Mononuclear cell (primary cell): ENCODE measurements around the gene C19orf85. TPM values are rescaled to one million over a fixed set of nuclear protein-coding genes. Genes with fewer than 3 reads are reported as not detected.
"Not testable (repeated sequence)": the region's sequence is repeated elsewhere in the genome, so short reads cannot be mapped to it uniquely, and the experiment has no call there.

Experiments used
- H3K27me3 ChIP-seq: 2 replicates; pipeline ENCODE4 v1.6.0; 2011; ENCODE audit warnings: low read length, control low read depth; ENCODE audit not compliant: insufficient read depth
- H3K4me1 ChIP-seq: 2 replicates; pipeline ENCODE4 v1.5.1; 2011; ENCODE audit warnings: mild to moderate bottlenecking, low read length, control low read depth; ENCODE audit not compliant: insufficient read depth
- H3K4me3 ChIP-seq: 2 replicates; pipeline ENCODE4 v1.5.1; 2011; ENCODE audit warnings: mild to moderate bottlenecking, low read length, moderate library complexity
- H3K9me3 ChIP-seq: 2 replicates; pipeline ENCODE4 v1.5.1; 2011; ENCODE audit warnings: low read depth, mild to moderate bottlenecking, control low read depth, low read length
- total RNA-seq: library from RNA; depleted of rRNA; stranded (reverse); fragments of >200 nt; gene quantifications from one replicate; pipeline ENCODE4 v1.2.3, GENCODE V29; 2012

The C19orf85 gene
- total RNA-seq, 1 donor: not detected

- no peaks in the 10 kb centered on the region for H3K9me3 ChIP-seq
- H3K4me1 ChIP-seq: peaks cover 19% of the 10 kb centered on the region
- no peaks in the 10 kb centered on the region for H3K27me3 ChIP-seq
- H3K4me3 ChIP-seq: no peak overlapping the region
Measured at GRCh38 chr19:55459950-55460657, 4.4 kb downstream of the C19orf85 start.

- Histone ChIP-seq H3K4me3 (no peak overlapping the region), H3K27me3 (no peaks in the 10 kb centered on the region), H3K9me3 (no peaks in the 10 kb centered on the region), H3K4me1 (peaks cover 19% of the 10 kb centered on the region)
Measured at GRCh38 chr19:55459551-55459949, 5.0 kb downstream of the C19orf85 start.

DNA sequence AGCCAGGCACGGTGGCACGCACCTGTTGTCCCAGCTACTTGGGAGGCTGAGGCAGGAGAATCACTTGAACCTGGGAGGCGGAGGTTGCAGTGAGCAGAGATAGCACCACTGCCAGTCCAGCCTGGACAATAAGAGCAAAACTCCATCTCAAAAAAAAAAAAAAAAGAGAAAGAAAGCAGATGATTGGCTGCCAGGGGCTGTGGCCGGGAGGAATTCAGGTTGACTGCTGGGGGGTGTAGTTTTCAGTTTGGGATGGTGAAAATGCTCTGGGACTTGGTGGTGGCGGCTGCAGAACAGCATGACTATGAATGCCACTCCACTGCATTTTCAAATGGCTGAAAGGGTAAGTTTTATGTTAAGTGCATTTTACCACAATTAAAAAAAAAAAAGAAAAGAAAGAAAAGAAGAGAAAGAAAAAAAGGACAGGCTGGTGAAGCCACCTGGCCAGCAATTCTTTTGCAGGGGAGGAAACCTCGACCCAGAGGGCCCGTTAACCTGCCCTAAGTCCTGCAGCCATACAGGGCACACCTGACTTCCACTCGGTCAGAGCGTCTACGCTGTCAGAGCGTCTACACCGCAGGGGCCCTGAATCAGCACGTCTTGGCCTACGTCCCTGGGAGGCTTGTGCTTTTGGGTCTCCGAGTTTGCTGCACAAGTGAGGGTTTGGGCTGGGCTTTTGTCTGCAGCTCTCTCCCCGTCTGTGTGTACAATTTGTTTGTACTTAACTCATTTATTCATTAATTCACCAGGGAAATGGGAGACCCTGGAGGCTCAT is 6.7 kb downstream of the C19orf85 start:
- no peaks in the 10 kb centered on the region for H3K27me3 ChIP-seq
- peaks cover 19% of the 10 kb centered on the region for H3K4me1 ChIP-seq
- H3K9me3 ChIP-seq: no peaks in the 10 kb centered on the region
- H3K4me3 ChIP-seq: no peak overlapping the region

GRCh38 chr19:55456347-55456746 is 8.2 kb downstream of the C19orf85 start:
- peaks cover 6% of the 10 kb centered on the region for H3K27me3 ChIP-seq
- H3K4me1 ChIP-seq: peaks cover 16% of the 10 kb centered on the region
- no peak overlapping the region for H3K4me3 ChIP-seq
- no peaks in the 10 kb centered on the region for H3K9me3 ChIP-seq

DNA sequence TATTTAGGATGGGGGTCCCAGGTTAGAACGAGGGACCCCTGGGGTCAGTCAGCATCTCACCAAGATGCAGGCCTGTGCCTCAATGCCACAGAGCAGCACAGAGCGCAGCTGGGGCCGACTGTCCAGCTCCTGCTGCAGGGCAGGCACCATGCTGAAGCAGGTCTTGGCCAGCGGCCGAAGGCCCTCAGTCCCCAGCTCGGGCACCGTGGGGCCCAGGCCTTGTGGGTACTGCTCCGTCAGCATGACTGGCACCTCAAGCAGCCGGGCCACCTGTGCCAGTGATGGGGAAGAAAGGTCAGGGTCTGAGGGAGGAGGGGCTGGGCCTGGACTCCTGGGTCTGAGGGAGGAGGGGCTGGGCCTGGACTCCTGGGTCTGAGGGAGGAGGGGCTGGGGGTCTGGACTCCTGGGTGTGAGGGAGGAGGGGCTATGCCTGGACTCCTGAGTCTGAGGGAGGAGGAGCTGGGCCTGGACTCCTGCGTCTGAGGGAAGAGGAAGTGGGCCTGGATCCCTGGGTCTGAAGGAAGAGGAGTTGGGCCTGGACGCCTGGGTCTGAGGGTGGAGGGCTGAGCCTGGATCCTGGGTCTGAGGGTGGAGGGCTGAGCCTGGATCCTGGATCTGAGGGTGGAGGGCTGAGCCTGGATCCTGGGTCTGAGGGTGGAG is 8.8 kb downstream of the C19orf85 start:
- H3K4me3 ChIP-seq: no peak overlapping the region
- H3K4me1 ChIP-seq: peaks cover 10% of the 10 kb centered on the region
- no peaks in the 10 kb centered on the region for H3K9me3 ChIP-seq
- H3K27me3 ChIP-seq: peaks cover 6% of the 10 kb centered on the region

DNA sequence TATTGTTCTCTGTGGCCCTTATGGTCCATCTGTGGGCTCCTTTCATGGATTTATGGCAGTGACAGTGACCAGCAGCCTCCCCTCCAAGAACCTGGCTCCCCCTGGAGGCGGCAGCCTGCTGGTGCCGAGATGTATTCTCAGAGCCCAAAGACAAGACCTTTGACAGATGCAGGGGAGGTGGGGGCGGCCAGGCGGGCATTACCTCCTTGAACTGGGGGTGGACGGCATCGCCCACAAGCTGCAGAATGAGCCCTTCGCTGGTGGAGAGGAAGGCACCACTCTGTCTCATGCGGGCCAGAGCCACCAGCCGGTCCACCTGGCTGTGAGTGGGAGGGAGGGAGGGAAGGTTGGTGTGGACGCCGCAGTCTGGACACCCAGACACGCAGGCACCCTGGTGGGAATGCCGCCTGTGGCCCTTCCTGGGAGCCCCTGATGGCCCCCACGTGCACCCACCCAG is 9.7 kb downstream of the C19orf85 start:
- H3K9me3 ChIP-seq: no peaks in the 10 kb centered on the region
- H3K4me3 ChIP-seq: no peak overlapping the region
- H3K27me3 ChIP-seq: peaks cover 11% of the 10 kb centered on the region
- peaks cover 5% of the 10 kb centered on the region for H3K4me1 ChIP-seq

- Histone ChIP-seq H3K9me3 (no peaks in the 10 kb centered on the region), H3K4me1 (peaks cover 5% of the 10 kb centered on the region), H3K4me3 (no peak overlapping the region), H3K27me3 (peaks cover 18% of the 10 kb centered on the region)
Measured at GRCh38 chr19:55453511-55454260, 10.9 kb downstream of the C19orf85 start.

DNA sequence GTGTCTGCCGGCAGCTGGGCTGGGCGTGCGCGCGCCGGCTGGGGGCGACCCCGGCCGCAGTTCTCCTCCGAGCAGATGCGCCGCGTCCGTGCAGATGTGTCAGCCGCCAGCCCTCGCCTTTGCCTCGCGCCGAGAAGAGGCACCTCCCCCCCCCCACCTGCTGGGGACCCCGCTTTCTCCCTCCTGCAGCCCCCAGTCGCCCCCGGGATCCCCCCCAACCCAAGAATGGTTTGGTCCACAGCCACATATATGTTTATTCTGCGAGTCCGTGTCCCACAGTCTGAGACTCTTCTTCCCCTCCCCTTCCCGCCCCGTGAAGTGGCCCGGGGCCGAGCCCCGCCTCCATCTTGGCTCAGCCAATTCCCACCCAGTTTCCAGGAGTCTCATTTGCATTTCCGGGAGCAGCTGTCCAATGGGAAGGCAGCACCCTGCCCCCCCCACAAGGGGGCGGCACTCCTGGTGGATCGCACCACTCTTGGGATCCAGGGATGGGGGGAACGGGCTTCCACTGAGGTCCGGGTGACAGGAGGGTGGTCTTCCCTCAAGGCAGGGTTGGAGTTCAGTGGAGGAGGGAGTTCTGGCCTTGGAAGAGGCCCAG is 11.7 kb downstream of the C19orf85 start:
- Histone ChIP-seq H3K9me3 (no peaks in the 10 kb centered on the region), H3K27me3 (peaks cover 18% of the 10 kb centered on the region), H3K4me1 (peaks cover 5% of the 10 kb centered on the region), H3K4me3 (no peak overlapping the region)

DNA sequence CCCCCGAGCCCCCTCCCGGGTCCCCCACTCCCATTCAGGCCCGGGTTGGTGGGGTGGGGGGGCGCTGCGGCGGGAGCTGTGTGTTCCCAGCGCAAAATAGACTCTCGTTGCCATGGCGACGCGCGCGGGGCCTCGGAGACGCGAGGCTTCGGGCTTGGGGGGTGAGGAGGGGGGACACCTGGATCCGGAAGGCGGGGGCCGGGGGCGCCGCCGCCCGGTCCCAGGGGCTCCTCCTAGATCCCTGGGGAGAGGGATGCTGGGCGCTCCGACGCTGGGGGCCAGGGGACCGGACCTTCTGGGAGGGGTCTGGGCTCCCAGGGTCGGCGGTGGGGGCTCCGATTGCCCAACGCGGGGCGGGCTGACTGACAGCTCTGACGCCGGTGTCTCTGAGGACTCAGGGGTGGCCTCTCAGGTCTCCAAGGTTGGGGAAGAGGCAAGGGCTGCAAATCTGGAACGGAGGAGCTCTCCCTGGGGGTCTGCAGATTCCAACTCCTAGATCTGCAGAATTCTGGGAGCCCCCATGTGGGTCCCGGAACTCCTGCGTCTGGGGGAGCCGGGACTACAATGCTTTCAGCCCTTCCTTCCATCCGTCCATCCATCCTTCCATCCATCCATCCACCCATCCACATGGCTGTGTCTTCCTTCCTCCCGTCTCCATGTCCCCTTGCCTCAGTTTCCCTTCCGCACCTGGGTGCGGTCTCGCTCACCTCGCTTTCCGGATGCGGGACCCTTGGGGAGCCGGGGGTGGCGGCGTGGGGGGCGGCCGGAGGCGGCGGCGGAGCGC is 12.4 kb downstream of the C19orf85 start:
- Histone ChIP-seq H3K27me3 (peaks cover 18% of the 10 kb centered on the region), H3K9me3 (no peaks in the 10 kb centered on the region), H3K4me1 (peaks cover 5% of the 10 kb centered on the region), H3K4me3 (no peak overlapping the region)

- H3K4me1 ChIP-seq: peaks cover 5% of the 10 kb centered on the region
- H3K27me3 ChIP-seq: peaks cover 18% of the 10 kb centered on the region
- no peaks in the 10 kb centered on the region for H3K9me3 ChIP-seq
- no peak overlapping the region for H3K4me3 ChIP-seq
Measured at GRCh38 chr19:55451163-55451964, 13.2 kb downstream of the C19orf85 start.

DNA sequence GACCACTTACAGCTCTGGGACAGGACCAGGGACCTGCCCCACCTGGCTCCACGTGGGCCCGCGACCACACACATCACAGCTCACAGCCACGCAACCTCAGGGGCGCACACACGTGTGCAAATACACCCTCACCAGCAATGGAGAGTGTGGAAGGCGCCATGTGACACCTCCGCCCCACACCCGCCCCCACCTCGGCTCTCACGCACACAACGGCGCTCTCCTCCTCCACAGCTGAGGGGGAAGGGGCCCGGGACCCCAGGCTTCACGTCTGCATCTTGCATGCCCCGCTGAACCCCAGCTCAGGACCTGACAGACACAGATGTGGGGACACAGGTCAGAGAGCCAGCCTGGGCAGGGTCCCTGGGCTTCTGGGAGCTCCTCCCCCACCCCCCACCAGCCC is 15.1 kb downstream of the C19orf85 start:
- Histone ChIP-seq H3K27me3 (peaks cover 26% of the 10 kb centered on the region), H3K9me3 (no peaks in the 10 kb centered on the region), H3K4me3 (no peak overlapping the region), H3K4me1 (peaks cover 5% of the 10 kb centered on the region)

DNA sequence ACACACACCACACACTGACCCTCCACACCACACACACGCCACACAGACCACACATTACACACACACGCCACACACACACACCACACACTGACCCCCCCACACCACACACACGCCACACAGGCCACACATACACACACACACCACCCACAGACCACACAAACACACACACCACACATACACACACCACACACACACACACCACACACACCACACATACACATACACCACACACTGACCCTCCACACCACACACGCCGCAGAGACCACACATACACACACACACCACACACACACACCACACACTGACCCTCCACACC is 16.4 kb downstream of the C19orf85 start:
- not testable (repeated sequence) for H3K9me3 ChIP-seq, H3K4me3 ChIP-seq, H3K4me1 ChIP-seq
- H3K27me3 ChIP-seq: peaks cover 37% of the 10 kb centered on the region

DNA sequence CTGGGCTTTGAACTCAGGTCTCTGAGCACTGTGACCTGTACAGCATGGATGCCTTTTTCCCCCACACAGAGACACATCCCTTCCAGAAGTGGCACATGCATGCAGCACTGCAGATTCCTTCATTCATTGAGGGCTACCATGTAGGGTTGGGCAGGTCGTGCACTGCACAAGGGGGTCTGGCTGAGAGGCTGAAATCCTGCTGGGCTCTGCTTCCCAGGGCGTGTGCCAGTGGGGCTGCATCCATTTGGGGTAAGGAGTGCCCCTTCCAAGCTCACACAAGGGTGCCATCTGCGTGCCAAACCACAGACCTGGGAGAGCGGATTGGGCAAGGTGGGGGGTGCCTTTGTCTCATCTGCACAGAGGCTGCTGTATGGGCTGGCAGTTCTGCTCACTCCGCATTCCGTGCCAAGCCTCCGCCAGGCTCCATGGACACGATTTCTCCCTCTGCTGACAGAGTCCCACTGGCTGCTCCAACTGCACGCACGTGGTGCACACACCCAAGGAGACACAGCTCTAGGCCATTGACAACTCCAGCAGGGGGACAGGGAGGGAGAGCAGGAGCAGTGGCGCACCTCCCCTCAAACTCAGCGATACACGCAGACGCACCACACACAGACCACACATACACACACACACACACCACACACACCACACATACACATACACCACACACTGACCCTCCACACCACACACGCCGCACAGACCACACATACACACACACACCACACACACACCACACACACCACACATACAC is 17.0 kb downstream of the C19orf85 start:
- H3K4me1 ChIP-seq: peaks cover 5% of the 10 kb centered on the region
- no peak overlapping the region for H3K4me3 ChIP-seq
- peaks cover 37% of the 10 kb centered on the region for H3K27me3 ChIP-seq
- no peaks in the 10 kb centered on the region for H3K9me3 ChIP-seq
